ENCODE results near the gene IL33.

GRCh38 chr9:6183227-6183551, 32.4 kb upstream of the IL33 start:
- no peak for TF ChIP-seq POLR2AphosphoS5 (IDR thresholded peaks at IDR 0.05)
- TF ChIP-seq, protein P1, sequence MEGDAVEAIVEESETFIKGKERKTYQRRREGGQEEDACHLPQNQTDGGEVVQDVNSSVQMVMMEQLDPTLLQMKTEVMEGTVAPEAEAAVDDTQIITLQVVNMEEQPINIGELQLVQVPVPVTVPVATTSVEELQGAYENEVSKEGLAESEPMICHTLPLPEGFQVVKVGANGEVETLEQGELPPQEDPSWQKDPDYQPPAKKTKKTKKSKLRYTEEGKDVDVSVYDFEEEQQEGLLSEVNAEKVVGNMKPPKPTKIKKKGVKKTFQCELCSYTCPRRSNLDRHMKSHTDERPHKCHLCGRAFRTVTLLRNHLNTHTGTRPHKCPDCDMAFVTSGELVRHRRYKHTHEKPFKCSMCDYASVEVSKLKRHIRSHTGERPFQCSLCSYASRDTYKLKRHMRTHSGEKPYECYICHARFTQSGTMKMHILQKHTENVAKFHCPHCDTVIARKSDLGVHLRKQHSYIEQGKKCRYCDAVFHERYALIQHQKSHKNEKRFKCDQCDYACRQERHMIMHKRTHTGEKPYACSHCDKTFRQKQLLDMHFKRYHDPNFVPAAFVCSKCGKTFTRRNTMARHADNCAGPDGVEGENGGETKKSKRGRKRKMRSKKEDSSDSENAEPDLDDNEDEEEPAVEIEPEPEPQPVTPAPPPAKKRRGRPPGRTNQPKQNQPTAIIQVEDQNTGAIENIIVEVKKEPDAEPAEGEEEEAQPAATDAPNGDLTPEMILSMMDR (IDR thresholded peaks at IDR 0.05) = no peak
